ENCODE measurements around the gene ATP2C2.

Gene ATP2C2

GRCh38 chr16:84507011-84507982 is 139.0 kb downstream of the ATP2C2 start:
- TF ChIP-seq FOXP2 (optimal IDR thresholded peaks at IDR 0.05; ENCODE audit: borderline replicate concordance, extremely low read depth, extremely low read length, insufficient read depth) (no peak), POLR2AphosphoS5 (IDR thresholded peaks at IDR 0.05; ENCODE audit: low read depth, low read length) (no peak), REST (IDR thresholded peaks at IDR 0.05; ENCODE audit: insufficient read depth in 1 of 2, low read depth in 2 of 2, low read length in 2 of 2) (no peak), TAF1 (IDR thresholded peaks at IDR 0.05; ENCODE audit: borderline replicate concordance, insufficient read depth, low read length) (no peak), SIN3A (IDR thresholded peaks at IDR 0.05; ENCODE audit: borderline replicate concordance, insufficient read depth, low read length) (no peak)

GRCh38 chr16:84508502-84508901 is 140.2 kb downstream of the ATP2C2 start:
- TF ChIP-seq POLR2AphosphoS5 (IDR thresholded peaks at IDR 0.05; ENCODE audit: low read depth, low read length) (no peak), REST (IDR thresholded peaks at IDR 0.05; ENCODE audit: insufficient read depth in 1 of 2, low read depth in 2 of 2, low read length in 2 of 2) (no peak), SIN3A (IDR thresholded peaks at IDR 0.05; ENCODE audit: borderline replicate concordance, insufficient read depth, low read length) (no peak), TAF1 (IDR thresholded peaks at IDR 0.05; ENCODE audit: borderline replicate concordance, insufficient read depth, low read length) (no peak), FOXP2 (optimal IDR thresholded peaks at IDR 0.05; ENCODE audit: borderline replicate concordance, extremely low read depth, extremely low read length, insufficient read depth) (no peak)

- TF ChIP-seq POLR2AphosphoS5 (IDR thresholded peaks at IDR 0.05; ENCODE audit: low read depth, low read length) (no peak), TAF1 (IDR thresholded peaks at IDR 0.05; ENCODE audit: borderline replicate concordance, insufficient read depth, low read length) (no peak), SIN3A (IDR thresholded peaks at IDR 0.05; ENCODE audit: borderline replicate concordance, insufficient read depth, low read length) (no peak), FOXP2 (optimal IDR thresholded peaks at IDR 0.05; ENCODE audit: borderline replicate concordance, extremely low read depth, extremely low read length, insufficient read depth) (no peak), REST (IDR thresholded peaks at IDR 0.05; ENCODE audit: insufficient read depth in 1 of 2, low read depth in 2 of 2, low read length in 2 of 2) (no peak)
These were observed 141.0 kb downstream of the ATP2C2 start for GRCh38 chr16:84509032-84509950.

- TF ChIP-seq FOXP2 (optimal IDR thresholded peaks at IDR 0.05; ENCODE audit: borderline replicate concordance, extremely low read depth, extremely low read length, insufficient read depth) = no peak
- no peak for TF ChIP-seq POLR2AphosphoS5 (IDR thresholded peaks at IDR 0.05; ENCODE audit: low read depth, low read length)
- no peak for TF ChIP-seq TAF1 (IDR thresholded peaks at IDR 0.05; ENCODE audit: borderline replicate concordance, insufficient read depth, low read length)
- no peak for TF ChIP-seq SIN3A (IDR thresholded peaks at IDR 0.05; ENCODE audit: borderline replicate concordance, insufficient read depth, low read length)
- no peak for TF ChIP-seq REST (IDR thresholded peaks at IDR 0.05; ENCODE audit: insufficient read depth in 1 of 2, low read depth in 2 of 2, low read length in 2 of 2)
These were observed 143.0 kb downstream of the ATP2C2 start for GRCh38 chr16:84511180-84511800.

All from PFSK-1 (cell line).